ENCODE results near the gene YIF1B.

YIF1B gene

DNA sequence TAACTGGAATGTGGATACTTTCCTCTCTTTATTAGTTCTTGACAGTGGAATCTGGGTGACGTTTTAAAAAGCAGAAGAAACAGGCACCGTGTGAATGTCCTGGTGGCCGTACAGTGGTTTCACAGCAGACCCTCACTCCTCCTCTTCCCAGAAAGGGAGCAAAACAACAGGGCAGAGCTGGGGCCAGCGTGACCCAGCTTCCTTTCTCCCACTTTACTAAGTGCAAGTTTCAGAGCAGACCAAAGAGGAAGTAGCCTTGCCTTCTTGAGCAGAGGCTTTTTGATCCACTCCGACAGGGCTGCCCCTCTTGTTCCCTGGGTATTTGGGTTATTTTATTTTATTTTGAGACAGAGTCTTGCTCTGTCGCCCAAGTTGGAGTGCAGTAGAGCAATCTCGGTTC is 31.3 kb downstream of the YIF1B start:
- no peak for DNase-seq (ENCODE audit: low read depth, low spot score)
- ChIA-PET CTCF (interaction anchor here (1.1 to 1.3 kb wide), 2 partner anchors 41 to 90 kb away, joined by 3 read pairs; partner anchors contain the start of gene PSMD8), POLR2A (no interaction called here)
- TF ChIP-seq, protein P1, sequence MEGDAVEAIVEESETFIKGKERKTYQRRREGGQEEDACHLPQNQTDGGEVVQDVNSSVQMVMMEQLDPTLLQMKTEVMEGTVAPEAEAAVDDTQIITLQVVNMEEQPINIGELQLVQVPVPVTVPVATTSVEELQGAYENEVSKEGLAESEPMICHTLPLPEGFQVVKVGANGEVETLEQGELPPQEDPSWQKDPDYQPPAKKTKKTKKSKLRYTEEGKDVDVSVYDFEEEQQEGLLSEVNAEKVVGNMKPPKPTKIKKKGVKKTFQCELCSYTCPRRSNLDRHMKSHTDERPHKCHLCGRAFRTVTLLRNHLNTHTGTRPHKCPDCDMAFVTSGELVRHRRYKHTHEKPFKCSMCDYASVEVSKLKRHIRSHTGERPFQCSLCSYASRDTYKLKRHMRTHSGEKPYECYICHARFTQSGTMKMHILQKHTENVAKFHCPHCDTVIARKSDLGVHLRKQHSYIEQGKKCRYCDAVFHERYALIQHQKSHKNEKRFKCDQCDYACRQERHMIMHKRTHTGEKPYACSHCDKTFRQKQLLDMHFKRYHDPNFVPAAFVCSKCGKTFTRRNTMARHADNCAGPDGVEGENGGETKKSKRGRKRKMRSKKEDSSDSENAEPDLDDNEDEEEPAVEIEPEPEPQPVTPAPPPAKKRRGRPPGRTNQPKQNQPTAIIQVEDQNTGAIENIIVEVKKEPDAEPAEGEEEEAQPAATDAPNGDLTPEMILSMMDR (IDR thresholded peaks at IDR 0.05; ENCODE audit: insufficient read depth, low read length, missing control alignments): no peak
- H3K4me3 ChIP-seq (ENCODE audit: low read depth, low read length): no peak overlapping the region

DNA sequence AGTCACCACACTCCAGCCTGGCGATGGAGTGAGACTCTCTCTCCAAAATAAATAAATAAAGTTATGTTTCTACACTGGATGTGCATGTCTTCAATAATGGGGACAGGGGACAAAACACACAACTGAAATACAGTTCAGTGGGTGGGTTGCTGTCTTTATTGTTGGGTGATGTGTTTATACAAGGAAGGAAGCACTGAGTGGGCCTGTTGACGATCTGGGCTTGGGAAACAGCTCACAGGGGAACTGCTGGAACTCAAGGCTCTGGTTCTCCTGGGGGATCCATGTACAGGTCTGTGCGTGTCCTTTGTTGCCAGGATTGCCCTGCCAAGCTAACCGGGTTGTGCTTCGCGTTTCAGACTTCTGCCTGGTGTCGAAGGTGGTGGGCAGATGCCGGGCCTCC is 32.5 kb downstream of the YIF1B start:
- H3K4me3 ChIP-seq (ENCODE audit: low read depth, low read length): no peak overlapping the region
- ChIA-PET CTCF (interaction anchor here (0.8 kb wide), 1 partner anchor 26 kb away, joined by 3 read pairs; no protein-coding TSS in a partner anchor), POLR2A (no interaction called here)
- DNase-seq (ENCODE audit: low read depth, low spot score): no peak
- TF ChIP-seq, protein P1 (IDR thresholded peaks at IDR 0.05; ENCODE audit: insufficient read depth, low read length, missing control alignments): no peak

DNA sequence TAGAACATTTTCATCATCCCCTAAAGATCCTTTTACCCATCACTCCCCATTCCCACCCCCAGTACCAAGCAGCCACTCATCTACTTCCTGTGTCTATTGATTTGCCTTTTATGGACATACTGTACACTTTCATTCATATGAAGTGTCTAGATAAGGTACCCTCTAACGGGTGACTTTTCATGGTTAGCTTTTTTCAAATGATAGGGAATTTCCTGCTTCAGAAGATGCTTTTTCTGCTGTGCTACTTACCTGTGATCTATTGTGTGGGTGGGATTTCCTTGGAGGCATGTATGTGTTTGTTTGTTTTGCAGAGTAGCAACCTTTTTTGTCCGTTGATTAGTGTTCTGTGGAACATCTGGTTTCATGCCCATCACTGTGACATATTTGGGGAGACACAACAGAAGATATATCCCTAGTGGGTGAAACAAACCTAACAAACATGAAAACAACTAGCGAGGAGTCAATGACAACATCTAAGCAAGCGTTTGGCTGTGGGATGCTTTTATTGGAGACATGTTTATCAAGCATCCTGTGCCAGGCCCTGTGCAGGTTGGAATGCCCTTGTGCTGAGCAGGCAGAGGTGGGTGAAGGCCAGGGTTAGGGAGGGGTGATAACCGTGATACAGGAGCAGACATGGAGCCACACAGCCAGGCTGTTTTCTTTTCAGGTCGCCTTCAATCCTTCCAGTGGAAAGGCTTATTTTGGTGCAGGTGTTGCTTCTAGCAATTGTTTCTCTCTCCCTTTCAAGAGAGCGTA is 33.8 kb downstream of the YIF1B start:
- CTCF ChIA-PET: interaction anchor here (1.2 kb wide), 1 partner anchor 16 kb away, joined by 3 read pairs; no protein-coding TSS in a partner anchor
- DNase-seq (ENCODE audit: low read depth, low spot score): no peak
- TF ChIP-seq, protein P1 (IDR thresholded peaks at IDR 0.05; ENCODE audit: insufficient read depth, low read length, missing control alignments): no peak
- POLR2A ChIA-PET: interaction anchor here (1.0 kb wide), 1 partner anchor 54 kb away, joined by 4 read pairs; the partner anchor contains the start of gene CATSPERG
- H3K4me3 ChIP-seq (ENCODE audit: low read depth, low read length): no peak overlapping the region

DNA sequence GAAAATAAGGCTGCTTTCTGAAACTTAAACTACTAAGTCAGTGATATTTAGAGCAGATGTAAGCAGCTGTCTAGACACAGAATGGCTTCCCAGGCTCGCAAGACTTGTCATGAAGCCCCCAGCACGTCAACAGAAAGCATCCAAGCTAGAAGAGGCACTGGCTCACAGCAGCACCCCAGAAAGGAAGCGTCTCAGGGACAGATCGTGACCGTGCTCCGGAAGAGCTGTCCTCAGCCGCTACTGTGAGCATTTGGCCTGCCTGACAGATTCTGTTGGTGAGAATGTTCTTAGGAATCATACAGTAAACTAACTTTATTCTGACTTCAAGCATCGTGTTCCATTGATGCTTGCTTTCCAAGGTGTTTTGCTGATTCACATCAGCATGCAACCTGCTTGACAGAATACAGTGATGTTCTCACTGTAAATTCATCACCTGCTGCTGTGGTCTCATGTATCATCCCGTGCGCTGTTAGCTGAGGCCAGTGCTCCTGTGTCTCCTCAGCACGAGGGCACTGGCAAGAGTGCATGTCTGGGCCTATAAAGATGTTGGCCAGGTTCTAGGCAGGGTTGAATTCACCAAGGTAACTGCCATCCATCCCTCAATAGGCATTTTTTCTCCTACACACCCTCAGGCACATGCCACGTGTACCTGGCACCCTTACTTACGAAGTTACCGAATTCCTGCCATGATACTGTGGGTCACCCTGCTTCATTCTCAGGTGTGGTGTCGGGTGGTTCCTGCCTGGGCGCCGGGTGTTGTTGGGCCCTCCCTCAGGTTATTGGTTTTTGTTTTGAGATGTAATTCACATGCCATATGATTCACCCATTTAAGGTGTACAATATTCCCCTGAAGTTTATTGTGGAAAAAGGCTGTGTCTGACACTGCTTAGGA is 35.5 kb downstream of the YIF1B start:
- no peak overlapping the region for H3K4me3 ChIP-seq (ENCODE audit: low read depth, low read length)
- TF ChIP-seq, protein P1 (IDR thresholded peaks at IDR 0.05; ENCODE audit: insufficient read depth, low read length, missing control alignments): no peak
- CTCF ChIA-PET: interaction anchor here (1.3 kb wide), 1 partner anchor 35 kb away, joined by 4 read pairs; no protein-coding TSS in a partner anchor
- no peak for DNase-seq (ENCODE audit: low read depth, low spot score)
- POLR2A ChIA-PET: no interaction called here

DNA sequence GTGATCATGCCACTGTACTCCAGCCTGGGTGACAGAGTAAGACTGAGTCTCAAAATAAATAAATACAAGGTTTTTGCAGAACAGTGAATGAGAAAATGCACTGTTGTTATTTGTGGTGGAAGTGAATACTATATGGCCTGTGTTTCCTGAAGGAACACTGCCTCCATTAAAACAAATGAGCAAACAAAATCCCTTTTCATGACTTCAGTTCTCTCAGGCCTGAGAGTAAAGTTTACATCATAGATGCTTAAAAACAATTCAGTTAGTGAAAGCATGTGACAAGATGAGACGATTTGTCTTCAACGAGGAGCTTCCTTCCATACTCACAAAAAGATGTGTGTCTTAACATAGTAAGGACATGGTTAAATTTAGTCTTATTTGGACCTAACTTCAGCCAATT is 37.0 kb downstream of the YIF1B start:
- ChIA-PET POLR2A (no interaction called here), CTCF (interaction anchor here (0.8 to 1.3 kb wide), 2 partner anchors 27 to 57 kb away, joined by 4 read pairs; partner anchors contain the start of gene CATSPERG)
- no peak overlapping the region for H3K4me3 ChIP-seq (ENCODE audit: low read depth, low read length)
- no peak for DNase-seq (ENCODE audit: low read depth, low spot score)
- TF ChIP-seq, protein P1 (IDR thresholded peaks at IDR 0.05; ENCODE audit: insufficient read depth, low read length, missing control alignments): no peak
